ENCODE measurements around the gene SLC2A3. TPM values are rescaled to one million over a fixed set of nuclear protein-coding genes. Genes with fewer than 3 reads are reported as not detected.
"Not testable (repeated sequence)": the region's sequence is repeated elsewhere in the genome, so short reads cannot be mapped to it uniquely, and the experiment has no call there.

Gene SLC2A3
- total RNA-seq, 1 experiment from 2014 or later, result 73.6 TPM

DNA sequence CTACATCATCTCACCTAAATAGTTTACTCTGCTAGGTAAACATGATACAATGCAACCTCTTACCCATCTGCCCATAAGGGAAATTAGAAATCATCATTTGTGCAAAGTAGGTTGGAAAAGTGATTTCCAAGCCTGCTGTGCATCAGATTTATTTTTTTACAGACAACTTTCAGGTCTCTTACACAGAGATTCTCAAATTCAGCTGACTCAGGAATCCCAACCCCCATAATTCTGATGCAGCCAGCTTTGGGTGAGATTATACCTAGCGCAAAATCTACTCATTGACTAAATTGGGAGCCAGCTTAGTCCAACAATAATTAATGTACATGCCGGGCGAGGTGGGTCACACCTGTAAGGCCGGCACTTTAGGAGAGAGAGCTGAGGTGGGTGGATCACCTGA, 8.5 kb downstream of the SLC2A3 start:
- DNase-seq (ENCODE audit: low read depth, low spot score), result no peak
- in situ Hi-C loops (cut with HindIII; ENCODE audit: low pct_unique_long_range_greater_than_20kb, low sequenced_read_pairs), result no loop called here

DNA sequence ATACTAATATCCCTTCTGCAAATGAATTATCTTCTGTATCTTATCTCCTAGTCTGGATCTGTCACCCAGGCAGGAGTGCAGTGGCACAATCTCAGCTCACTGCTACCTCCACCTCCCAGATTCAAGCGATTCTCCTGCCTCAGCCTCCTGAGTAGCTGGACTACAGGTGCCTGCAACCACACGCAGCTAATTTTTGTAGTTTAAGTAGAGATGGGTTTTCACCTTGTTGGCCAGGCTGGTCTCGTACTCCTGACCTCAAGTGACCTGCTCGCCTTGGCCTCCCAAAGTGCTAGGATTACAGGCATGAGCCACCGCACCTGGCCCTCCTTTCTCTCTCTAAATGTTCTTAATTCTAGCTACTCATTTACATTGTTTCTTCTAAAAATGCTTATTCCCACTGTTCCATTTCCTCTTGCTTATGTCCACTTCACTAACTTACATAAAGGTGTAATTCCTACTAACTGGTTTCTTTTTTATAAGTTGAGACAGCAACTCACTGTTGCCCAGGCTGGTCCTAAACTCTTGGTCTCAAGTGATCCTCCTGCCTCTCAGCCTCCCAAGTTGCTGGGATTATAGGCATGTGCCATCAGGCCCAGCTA, 9.8 kb downstream of the SLC2A3 start:
- in situ Hi-C loops (cut with HindIII; ENCODE audit: low pct_unique_long_range_greater_than_20kb, low sequenced_read_pairs), result not testable (repeated sequence)

DNA sequence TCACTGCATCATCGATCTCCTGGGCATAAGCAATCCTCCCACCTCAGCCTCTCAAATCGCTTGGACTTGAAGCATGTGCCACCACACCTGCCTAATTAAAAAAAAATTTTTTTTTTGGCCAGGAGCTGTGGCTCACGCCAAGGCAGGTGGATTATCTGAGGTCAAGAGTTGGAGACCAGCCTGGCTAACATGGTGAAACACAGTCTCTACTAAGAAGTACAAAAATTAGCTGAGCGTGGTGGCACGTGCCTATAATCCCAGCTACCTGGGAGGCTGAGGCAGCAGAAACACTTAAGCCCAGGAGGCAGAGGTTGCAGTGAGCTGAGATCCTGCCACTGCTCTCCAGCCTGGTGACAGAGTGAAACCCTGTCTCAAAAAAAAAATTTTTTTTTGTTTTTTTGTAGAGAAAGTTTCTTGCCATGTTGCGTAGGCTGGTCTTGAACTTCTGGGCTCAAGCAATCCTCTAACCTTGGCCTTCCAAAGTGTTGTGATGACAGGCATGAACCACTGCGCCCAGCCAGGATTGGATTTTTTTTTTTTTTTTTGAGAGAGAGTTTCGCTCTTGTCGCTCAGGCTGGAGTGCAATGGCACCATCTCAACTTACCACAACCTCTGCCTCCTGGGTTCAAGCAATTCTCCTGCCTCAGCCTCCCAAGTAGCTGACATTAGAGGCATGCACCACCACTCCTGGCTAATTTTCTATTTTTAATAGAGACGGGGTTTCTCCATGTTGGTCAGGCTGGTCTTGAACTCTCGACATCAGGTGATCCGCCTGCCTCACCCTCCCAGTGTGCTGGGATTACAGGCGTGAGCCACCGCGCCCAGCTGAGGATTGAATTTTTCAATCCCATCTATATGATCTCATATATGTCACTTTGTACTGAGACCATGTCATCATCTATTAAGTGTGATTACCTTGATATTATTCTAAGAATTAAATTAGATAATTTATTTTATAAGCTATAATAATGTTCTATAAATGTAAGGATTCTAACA, 12.4 kb downstream of the SLC2A3 start:
- DNase-seq (ENCODE audit: low read depth, low spot score), result no peak
- in situ Hi-C loops (cut with HindIII; ENCODE audit: low pct_unique_long_range_greater_than_20kb, low sequenced_read_pairs), result no loop called here

More for the DNA sequence above, 9.8 kb downstream of the SLC2A3 start:
- DNase-seq (ENCODE audit: low read depth, low spot score), result not testable (repeated sequence)

DNA sequence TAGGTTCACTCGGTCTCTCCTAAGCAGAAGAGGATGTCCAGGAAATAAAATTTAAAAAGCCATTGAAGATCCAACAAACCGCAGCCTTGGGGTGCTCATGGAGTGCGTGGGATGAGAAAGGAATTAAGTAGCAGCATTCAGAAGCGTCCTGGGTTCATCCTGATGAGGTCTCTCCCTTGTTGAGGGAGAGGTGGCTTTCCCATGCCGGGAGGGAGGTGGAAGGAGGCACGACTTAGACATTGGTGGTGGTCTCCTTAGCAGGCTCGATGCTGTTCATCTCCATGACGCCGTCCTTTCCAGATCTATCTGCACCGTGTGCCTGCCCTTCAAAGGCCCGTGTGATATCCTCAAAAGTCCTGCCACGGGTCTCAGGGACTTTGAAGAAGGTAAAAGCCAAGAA, 14.8 kb downstream of the SLC2A3 start:
- DNase-seq (ENCODE audit: low read depth, low spot score); in situ Hi-C loops (cut with HindIII; ENCODE audit: low pct_unique_long_range_greater_than_20kb, low sequenced_read_pairs): not testable (repeated sequence)

DNA sequence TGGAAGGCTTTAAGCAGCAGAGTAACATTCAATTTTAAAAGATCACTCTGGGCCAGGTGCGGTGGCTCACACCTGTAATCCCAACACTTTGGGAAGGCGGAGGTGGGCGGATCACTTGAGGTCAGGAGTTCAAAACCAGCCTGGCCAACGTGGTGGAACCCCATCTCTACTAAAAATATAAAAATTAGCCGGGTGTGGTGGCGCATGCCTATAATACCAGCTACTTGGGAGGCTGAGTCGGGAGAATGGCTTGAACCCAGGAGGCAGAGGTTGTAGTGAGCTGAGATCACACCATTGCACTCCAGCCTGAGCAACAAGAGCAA, 17.8 kb downstream of the SLC2A3 start:
- in situ Hi-C loops (cut with HindIII; ENCODE audit: low pct_unique_long_range_greater_than_20kb, low sequenced_read_pairs); DNase-seq (ENCODE audit: low read depth, low spot score): not testable (repeated sequence)

DNA sequence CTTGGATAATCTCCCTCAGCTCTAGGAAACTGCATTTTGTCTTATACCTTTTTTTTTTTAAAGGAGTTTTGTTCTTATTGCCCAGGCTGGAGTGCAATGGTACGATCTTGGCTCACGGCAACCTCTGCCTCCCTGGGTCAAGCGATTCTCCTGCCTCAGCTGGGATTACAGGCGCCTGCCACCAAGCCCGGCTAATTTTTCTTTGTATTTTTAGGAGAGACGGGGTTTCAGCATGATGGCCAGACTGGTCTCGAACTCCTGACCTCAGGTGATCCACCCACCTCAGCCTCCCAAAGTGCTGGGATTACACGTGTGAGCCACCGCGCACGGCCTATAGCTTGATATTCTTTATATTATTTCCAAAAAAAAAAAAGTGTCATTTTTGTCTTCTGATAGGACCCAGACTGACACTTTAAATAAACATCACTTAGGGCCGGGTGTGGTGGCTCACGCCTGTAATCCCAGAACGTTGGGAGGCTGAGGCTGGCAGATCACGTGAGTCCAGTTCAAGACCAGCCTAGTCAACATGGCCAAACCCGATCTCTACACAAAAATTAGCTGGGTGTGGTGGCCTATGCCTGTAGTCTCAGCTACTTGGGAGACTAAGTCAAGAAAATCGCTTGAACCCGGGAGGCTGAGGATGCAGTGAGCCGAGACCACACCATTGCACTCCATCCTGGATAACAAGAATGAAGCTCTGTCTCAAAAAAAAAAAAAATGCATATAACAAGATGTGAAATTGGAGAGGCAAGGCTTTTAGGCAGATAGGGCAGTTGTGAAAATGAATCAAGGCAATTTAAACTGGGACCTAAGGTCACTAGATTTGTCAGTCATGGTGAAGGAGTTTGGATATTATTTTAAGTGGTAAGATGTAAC, 18.4 kb downstream of the SLC2A3 start:
- DNase-seq (ENCODE audit: low read depth, low spot score), result no peak
- in situ Hi-C loops (cut with HindIII; ENCODE audit: low pct_unique_long_range_greater_than_20kb, low sequenced_read_pairs), result no loop called here

DNA sequence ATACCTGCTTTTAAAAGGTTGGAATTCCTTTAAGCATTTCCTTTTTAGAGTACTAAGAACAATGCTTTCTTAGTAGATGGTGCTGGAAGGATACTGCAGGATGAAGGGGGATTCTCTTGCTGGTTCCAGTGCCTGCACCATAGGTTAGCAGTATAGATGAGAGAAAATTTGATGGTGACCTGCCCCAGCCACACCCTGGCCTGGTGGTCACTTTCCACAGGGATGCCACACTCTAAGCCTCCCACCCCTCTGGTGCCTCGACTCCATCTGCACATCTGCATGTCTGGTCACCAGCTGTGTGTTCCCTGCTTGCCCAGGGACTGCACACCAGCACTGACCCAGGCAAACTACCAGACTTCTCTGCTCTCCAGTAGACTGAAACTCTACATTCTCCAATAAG, 19.1 kb downstream of the SLC2A3 start:
- no peak for DNase-seq (ENCODE audit: low read depth, low spot score)
- in situ Hi-C loops (cut with HindIII; ENCODE audit: low pct_unique_long_range_greater_than_20kb, low sequenced_read_pairs), result no loop called here

DNA sequence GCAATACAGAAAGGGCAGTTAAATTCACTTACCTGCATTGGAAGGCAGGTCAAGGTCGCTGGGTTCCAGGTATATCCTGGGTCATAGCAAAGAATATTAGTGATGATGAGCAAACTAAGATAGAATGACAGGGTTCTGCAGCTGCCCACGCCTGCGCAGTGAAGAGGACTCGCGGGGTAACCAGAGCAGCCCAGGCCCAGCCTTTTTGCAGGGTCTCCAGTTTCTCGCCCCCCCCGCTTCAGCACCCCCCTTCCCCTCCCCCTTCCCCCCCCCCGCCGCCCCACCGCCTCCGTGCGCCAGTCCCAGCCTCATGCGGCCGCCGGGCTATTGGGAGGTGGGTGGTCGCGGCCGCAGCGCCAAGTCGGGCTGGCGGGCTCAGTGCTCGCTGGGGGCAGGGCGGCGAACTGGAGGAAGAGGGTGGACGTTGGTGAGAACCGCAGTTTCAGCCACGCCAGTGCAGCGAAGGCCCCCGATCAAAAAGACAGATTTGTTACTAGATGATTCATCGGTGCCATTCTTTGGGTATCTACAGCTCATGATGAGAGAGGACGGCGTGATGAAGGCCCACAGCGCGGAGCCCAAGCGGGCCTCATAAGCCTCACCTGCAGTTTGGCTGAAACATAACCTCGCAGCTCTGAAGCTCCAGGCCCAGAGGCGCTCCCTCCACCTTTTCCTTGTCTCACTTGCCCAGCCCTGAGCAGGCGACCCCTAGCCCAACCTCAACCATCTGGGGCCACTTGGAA, 20.2 kb downstream of the SLC2A3 start:
- no peak for DNase-seq (ENCODE audit: low read depth, low spot score)
- in situ Hi-C loops (cut with HindIII; ENCODE audit: low pct_unique_long_range_greater_than_20kb, low sequenced_read_pairs), result no loop called here

DNA sequence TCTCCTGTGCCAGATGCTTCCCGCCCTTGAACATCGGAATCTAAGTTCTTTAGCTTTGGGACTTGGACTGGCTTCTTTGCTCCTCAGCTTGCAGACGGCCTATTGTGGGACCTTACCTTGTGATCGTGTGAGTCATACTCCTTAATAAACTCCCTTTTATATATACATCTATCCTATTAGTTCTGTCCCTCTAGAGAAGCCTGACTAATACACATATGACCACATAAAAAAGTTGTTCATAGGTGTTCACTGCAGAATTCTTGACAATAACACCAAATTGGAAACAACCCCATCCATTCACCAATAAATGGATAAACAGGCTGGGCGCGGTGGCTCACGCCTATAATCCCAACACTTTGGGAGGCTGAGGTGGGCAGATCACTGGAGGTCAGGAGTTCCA, 25.9 kb downstream of the SLC2A3 start:
- in situ Hi-C loops (cut with HindIII; ENCODE audit: low pct_unique_long_range_greater_than_20kb, low sequenced_read_pairs), result not testable (repeated sequence)
- peak; percentile 68 for DNase-seq (ENCODE audit: low read depth, low spot score)

DNA sequence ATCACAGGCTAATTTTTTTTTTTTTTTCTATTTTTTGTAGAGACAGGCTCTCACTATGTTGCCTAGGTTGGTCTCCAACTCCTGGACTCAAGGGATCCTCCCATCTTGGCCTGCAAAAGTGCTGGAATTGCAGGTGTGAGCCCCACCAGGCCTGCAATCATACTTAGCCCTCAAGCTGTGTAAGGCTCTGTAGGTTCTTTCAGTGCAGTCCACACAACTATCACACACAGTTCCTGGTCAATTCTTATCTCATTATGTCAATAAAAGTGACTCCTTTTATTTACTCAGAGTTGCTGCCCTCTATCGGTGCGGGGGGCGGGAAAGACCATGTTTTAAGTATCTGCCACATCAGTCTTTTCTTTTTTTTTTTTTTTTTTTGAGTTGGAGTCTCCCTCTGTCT, 29.0 kb downstream of the SLC2A3 start:
- in situ Hi-C loops (cut with HindIII; ENCODE audit: low pct_unique_long_range_greater_than_20kb, low sequenced_read_pairs), result no loop called here
- peak; percentile 83 for DNase-seq (ENCODE audit: low read depth, low spot score)

DNA sequence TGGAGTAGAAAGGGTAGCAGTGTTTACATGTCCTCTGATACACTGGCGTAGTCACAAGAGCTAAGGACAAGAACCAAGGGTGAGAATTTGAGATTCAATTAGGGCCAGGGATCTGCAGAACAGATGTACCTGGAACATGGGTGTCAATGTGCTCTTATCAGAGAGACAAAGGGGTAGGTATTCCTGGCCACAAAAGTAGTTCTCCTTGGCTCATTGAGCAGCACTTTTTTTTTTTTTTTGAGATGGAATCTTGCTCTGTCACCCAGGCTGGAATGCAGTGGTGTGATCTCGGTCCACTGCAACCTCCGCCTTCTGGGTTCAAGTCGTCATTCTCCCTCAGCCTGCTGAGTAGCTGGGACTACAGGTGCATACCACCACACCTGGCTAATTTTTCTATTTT, 29.7 kb downstream of the SLC2A3 start:
- DNase-seq (ENCODE audit: low read depth, low spot score); in situ Hi-C loops (cut with HindIII; ENCODE audit: low pct_unique_long_range_greater_than_20kb, low sequenced_read_pairs): not testable (repeated sequence)

DNA sequence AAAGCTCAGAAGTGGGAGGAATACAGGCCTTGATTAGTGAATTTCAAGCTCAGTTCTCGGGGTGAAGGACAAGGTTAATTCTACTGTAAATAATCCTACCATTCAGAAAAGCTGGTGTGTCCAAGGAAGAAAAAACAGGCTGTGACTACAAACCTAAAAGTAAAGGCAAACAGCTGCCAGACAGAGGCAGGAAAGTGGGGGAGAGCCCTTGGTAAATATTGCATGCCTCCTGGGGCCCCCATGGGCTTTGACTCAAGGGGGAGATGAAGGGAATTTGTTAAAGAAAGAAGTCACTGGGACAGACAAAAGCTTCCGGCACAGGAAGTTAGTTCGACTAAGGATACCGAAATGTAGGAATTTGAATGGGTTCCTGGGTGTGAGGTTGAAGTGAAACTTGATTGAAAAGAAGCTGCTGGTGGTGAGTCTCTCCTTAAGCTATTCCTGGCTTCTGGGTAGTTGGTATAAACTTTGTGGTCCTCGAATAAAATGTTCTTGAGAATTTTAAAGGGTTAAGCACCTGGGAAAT, 30.3 kb downstream of the SLC2A3 start:
- in situ Hi-C loops (cut with HindIII; ENCODE audit: low pct_unique_long_range_greater_than_20kb, low sequenced_read_pairs); DNase-seq (ENCODE audit: low read depth, low spot score): not testable (repeated sequence)

DNA sequence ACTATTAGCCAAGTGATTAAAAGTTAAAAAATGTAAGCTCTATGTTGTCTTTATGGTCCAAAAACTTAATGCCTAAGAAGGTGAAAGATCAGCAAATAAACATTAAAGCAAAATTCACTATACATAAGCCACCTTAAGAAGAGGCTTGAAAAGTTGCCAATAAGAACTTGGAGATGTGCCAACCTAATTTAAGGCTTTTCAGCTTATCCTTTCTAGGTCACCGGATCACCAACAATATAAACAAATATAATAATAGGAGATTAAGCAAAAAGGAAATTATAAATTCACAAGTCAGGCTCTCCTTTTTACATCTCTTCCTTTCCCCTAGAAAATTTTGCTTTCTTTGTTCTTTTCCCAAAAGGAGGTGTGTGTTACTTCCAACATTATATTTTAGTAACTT, 30.9 kb downstream of the SLC2A3 start:
- in situ Hi-C loops (cut with HindIII; ENCODE audit: low pct_unique_long_range_greater_than_20kb, low sequenced_read_pairs), result no loop called here
- DNase-seq (ENCODE audit: low read depth, low spot score), result no peak

DNA sequence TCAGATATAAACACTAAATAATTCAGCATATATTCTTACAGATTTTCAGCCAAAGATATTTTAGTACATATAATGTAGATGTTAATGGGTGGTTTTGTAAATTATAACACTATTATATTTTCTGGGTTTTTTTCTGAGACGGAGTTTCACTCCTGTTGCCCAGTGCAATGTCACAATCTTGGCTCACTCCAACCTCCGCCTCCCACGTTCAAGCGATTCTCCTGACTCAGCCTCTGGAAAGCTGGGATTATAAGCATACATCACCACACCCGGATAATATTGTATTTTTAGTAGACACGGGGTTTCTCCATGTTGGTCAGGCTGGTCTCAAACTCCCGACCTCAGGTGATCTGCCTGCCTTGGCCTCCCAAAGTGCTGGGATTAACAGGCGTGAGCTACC, 33.6 kb downstream of the SLC2A3 start:
- DNase-seq (ENCODE audit: low read depth, low spot score); in situ Hi-C loops (cut with HindIII; ENCODE audit: low pct_unique_long_range_greater_than_20kb, low sequenced_read_pairs): not testable (repeated sequence)

DNA sequence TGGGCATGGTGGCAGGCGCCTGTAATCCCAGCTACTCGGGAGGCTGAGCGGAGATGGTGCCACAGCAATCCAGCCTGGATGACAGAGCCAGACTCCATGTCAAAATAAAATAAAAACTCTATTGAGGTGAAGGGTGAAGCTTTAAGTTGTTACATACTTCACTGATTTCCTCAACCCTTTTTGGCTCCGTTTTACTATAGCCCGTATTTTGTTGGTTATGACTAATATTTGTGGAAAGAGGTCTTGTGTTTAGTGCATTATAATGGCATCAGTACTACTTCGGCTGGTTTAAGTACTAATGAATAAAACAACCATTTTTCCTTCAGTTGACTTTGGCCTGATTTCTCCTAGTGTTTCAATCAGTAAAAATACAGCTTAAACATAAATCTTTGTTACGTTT, 36.2 kb downstream of the SLC2A3 start:
- in situ Hi-C loops (cut with HindIII; ENCODE audit: low pct_unique_long_range_greater_than_20kb, low sequenced_read_pairs), result no loop called here
- no peak for DNase-seq (ENCODE audit: low read depth, low spot score)

DNA sequence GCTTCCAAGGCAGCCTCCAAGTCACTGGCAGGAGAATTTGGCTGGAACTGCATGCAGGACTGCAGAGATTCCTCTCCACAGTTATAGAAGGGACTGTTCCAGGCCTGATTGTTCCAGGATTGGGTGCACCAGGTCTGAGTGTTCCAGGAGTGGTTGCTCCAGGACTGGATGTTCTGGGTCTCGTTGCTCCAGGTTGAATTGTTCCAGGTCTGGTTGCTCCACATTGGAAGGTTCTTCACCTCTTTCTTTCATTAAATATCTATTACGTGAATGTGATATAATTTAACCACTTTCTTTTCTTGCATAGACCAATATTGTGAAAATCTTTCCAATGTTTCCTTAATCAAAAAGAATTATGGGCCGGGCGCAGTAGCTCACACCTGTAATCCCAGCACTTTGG, 39.3 kb downstream of the SLC2A3 start:
- DNase-seq (ENCODE audit: low read depth, low spot score); in situ Hi-C loops (cut with HindIII; ENCODE audit: low pct_unique_long_range_greater_than_20kb, low sequenced_read_pairs): not testable (repeated sequence)
